WERI-Rb-1 (cell line): ENCODE measurements around the gene LMOD1.

Experiments used
- DNase-seq: peaks from one replicate; pipeline ENCODE4 v3.0.0-alpha.2; 2020
- H3K27ac ChIP-seq: fragments of 250-450 bp; sonication (Bioruptor Pico); 2 replicates; pipeline ENCODE4 v1.5.1; 2020; ENCODE audit warnings: mild to moderate bottlenecking, moderate library complexity
- H3K27me3 ChIP-seq: fragments of 250-450 bp; sonication (Bioruptor Pico); 2 replicates; pipeline ENCODE4 v1.5.1; 2021; ENCODE audit warnings: mild to moderate bottlenecking, low read depth, moderate library complexity; ENCODE audit not compliant: insufficient read depth, severe bottlenecking
- H3K36me3 ChIP-seq: fragments of 250-450 bp; sonication (Bioruptor Pico); 2 replicates; pipeline ENCODE4 v1.5.1; 2020; ENCODE audit warnings: mild to moderate bottlenecking, moderate library complexity
- H3K4me3 ChIP-seq: 2 replicates; pipeline ENCODE4 v1.5.1; 2011; ENCODE audit warnings: low read depth, mild to moderate bottlenecking, control low read depth, low read length
- H3K9me3 ChIP-seq: fragments of 250-450 bp; sonication (Bioruptor Pico); 2 replicates; pipeline ENCODE4 v1.5.1; 2021; ENCODE audit warnings: mild to moderate bottlenecking, moderate library complexity; ENCODE audit not compliant: severe bottlenecking
- CTCF ChIP-seq: IDR thresholded peaks from 2 replicates; pipeline ENCODE4 v1.5.1; 2011; ENCODE audit warnings: low read depth, mild to moderate bottlenecking, control low read depth, inconsistent platforms, low read length

LMOD1 gene

DNA sequence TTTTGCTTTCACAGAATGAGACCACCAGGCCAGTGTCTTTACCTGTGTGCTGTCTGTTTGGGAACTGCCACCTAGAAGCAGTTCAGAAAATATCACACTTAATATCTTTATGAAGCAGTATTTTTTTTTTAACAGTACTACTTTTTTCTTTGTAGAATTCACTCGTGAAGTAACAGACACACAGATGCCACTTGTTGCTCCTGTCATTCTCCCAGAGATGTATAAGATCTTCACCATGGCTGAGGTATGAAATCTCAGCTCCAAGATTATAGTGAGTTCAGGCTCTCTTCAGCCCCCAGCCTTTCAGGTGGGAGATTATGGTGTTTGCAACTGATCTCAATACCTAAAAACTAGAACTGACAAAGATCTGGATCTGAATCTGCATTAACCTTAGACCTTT, 94.4 kb downstream of the LMOD1 start:
- TF ChIP-seq CTCF = no peak
- Histone ChIP-seq H3K9me3 (no peaks in the 10 kb centered on the region), H3K4me3 (no peak overlapping the region), H3K36me3 (peaks cover 100% of the 10 kb centered on the region), H3K27ac (no peak overlapping the region), H3K27me3 (no peaks in the 10 kb centered on the region)
- no peak for DNase-seq

- H3K36me3 ChIP-seq = peaks cover 96% of the 10 kb centered on the region
- no peak overlapping the region for H3K4me3 ChIP-seq
- H3K27ac ChIP-seq = no peak overlapping the region
- no peaks in the 10 kb centered on the region for H3K27me3 ChIP-seq
- no peaks in the 10 kb centered on the region for H3K9me3 ChIP-seq
- no peak for DNase-seq
- TF ChIP-seq CTCF = no peak
Observed at GRCh38 chr1:201850053-201850397, 96.3 kb downstream of the LMOD1 start.

GRCh38 chr1:201849372-201850052, 96.8 kb downstream of the LMOD1 start:
- H3K4me3 ChIP-seq = no peak overlapping the region
- DNase-seq = no peak
- H3K27ac ChIP-seq = no peak overlapping the region
- TF ChIP-seq CTCF = no peak
- no peaks in the 10 kb centered on the region for H3K27me3 ChIP-seq
- peaks cover 96% of the 10 kb centered on the region for H3K36me3 ChIP-seq
- H3K9me3 ChIP-seq = no peaks in the 10 kb centered on the region

- Histone ChIP-seq H3K27me3 (no peaks in the 10 kb centered on the region), H3K4me3 (no peak overlapping the region), H3K36me3 (peaks cover 94% of the 10 kb centered on the region), H3K27ac (no peak overlapping the region), H3K9me3 (no peaks in the 10 kb centered on the region)
- no peak for TF ChIP-seq CTCF
- no peak for DNase-seq
Observed at GRCh38 chr1:201848230-201848629, 98.1 kb downstream of the LMOD1 start.

DNA sequence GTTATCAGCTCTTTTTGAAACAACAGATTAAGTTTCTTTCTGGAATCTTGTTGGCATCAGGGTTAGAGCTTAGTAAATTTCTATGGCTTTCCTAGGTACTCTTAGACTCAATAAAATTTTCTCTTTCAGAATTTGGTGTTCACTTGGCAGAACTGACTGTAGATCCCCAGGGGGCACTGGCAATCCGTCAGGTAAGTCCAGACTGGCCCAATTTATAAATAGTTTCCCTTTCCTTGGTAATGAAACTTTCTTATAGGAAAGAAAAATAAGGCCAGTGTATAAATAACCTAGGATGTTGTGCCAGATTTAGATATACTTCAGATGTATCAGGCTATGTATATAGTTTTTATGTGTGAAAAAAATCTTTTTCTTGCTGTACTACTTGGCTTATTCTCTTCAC, 99.2 kb downstream of the LMOD1 start:
- DNase-seq = no peak
- H3K27ac ChIP-seq = no peak overlapping the region
- H3K36me3 ChIP-seq = peaks cover 94% of the 10 kb centered on the region
- H3K4me3 ChIP-seq = no peak overlapping the region
- H3K9me3 ChIP-seq = no peaks in the 10 kb centered on the region
- no peak for TF ChIP-seq CTCF
- no peaks in the 10 kb centered on the region for H3K27me3 ChIP-seq
